Posterior vena cava (tissue), 2 donors: ENCODE measurements around the gene DPP7. TPM values are rescaled to one million over a fixed set of nuclear protein-coding genes. Genes with fewer than 3 reads are reported as not detected.

Experiments used
- DNase-seq: peaks from one replicate; pipeline ENCODE4 v3.0.0-alpha.2; 2020; ENCODE audit warnings: low spot score
- intact Hi-C, 2 donors: fragments of 100-400 bp; cut with DNase I; formaldehyde crosslinking; loops; one replicate each; pipeline versions ENCODE4 v1.14.1 to v1.14.2; 2022 to 2023
- long read RNA-seq, 2 donors: library from polyadenylated mRNA; unstranded; transcript quantifications; one replicate each; pipeline ENCODE4 v2.0.0, GENCODE V29; 2020 to 2021
- total RNA-seq, 2 donors: library from RNA; stranded (reverse); fragmentation: NEBNext Ultra II Directional; extraction: Animal tissue kit (Norgen Biotek cat#: 25700); gene quantifications; one replicate each; pipeline ENCODE4 v1.2.1, GENCODE V29; 2021
- donor health status: DM: yes; HTN: yes; CAD: no.
- donor health status: DM: yes; HTN: yes; CAD: no.

Gene DPP7
- total RNA-seq, result 100 to 1,000 TPM; 108 to 128 TPM
- long read RNA-seq, donor 1, transcript DPP7-201 (13 exons, 1,590 nt), result major isoform, 67 of 119 reads
- long read RNA-seq, donor 1, partial matches to known transcripts, result 21 of 119 reads
- long read RNA-seq, donor 1, other reads (novel, unspliced or antisense), result 31 of 119 reads
- long read RNA-seq, donor 2, transcript DPP7-201 (13 exons, 1,590 nt), result major isoform, 358 of 614 reads
- long read RNA-seq, donor 2, partial matches to known transcripts, result 96 of 614 reads
- long read RNA-seq, donor 2, other reads (novel, unspliced or antisense), result 157 of 614 reads

GRCh38 chr9:137114613-137115393 is at the start of gene DPP7:
TSS of gene DPP7 (minus strand) at chr9:137114733. CDS start at chr9:137114713, 20 bp downstream.
- intact Hi-C loops, result loop anchor here in 1 of 2 donors (5.0 to 10.0 kb wide), 2 partner anchors 112 to 290 kb away; partner anchors contain the start of genes CYSRT1 and RNF224
- DNase-seq, result peak; percentile 92

- no peak for DNase-seq
Measured at GRCh38 chr9:137163805-137164204, 49.3 kb upstream of the DPP7 start.

GRCh38 chr9:137163365-137163715 is 48.8 kb upstream of the DPP7 start:
- intact Hi-C loops, result no loop called here

More at GRCh38 chr9:137163805-137164204, 49.3 kb upstream of the DPP7 start:
- intact Hi-C loops, result no loop called here

GRCh38 chr9:137162505-137163364 is 48.2 kb upstream of the DPP7 start:
- no peak for DNase-seq
- intact Hi-C loops, result no loop called here

More at GRCh38 chr9:137163365-137163715, 48.8 kb upstream of the DPP7 start:
- no peak for DNase-seq

- intact Hi-C loops, result no loop called here
Measured at GRCh38 chr9:137161558-137162486, 47.3 kb upstream of the DPP7 start.

GRCh38 chr9:137160716-137161557 is 46.4 kb upstream of the DPP7 start:
- DNase-seq, result no peak
- intact Hi-C loops, result no loop called here

More at GRCh38 chr9:137161558-137162486, 47.3 kb upstream of the DPP7 start:
- no peak for DNase-seq

GRCh38 chr9:137160054-137160425 is 45.5 kb upstream of the DPP7 start:
- intact Hi-C loops, result no loop called here

GRCh38 chr9:137159105-137160053 is 44.8 kb upstream of the DPP7 start:
- no peak for DNase-seq
- intact Hi-C loops, result no loop called here

More at GRCh38 chr9:137160054-137160425, 45.5 kb upstream of the DPP7 start:
- no peak for DNase-seq

GRCh38 chr9:137158625-137159024 is 44.1 kb upstream of the DPP7 start:
- no peak for DNase-seq
- intact Hi-C loops, result no loop called here

GRCh38 chr9:137157618-137158415 is 43.3 kb upstream of the DPP7 start:
- intact Hi-C loops, result no loop called here
- no peak for DNase-seq

- DNase-seq, result no peak
- intact Hi-C loops, result no loop called here
Measured at GRCh38 chr9:137156567-137157375, 42.2 kb upstream of the DPP7 start.

- no peak for DNase-seq
- intact Hi-C loops, result loop anchor here in 1 of 2 donors (1.0 kb wide), 1 partner anchor 33 kb away; no protein-coding TSS in a partner anchor
Measured at GRCh38 chr9:137152844-137153405, 38.4 kb upstream of the DPP7 start.

- intact Hi-C loops, result no loop called here
- DNase-seq, result no peak
Measured at GRCh38 chr9:137150617-137151457, 36.3 kb upstream of the DPP7 start.
